Activated naive CD4-positive, alpha-beta T cell treated with anti-CD3 and anti-CD28 coated beads, Interleukin-2, amount 10 ng/mL, durations not matched to agents 7 days and 5 days (primary cell): ENCODE data around the gene MGAT5B.

Experiments used
- CTCF ChIA-PET: fragments of 350-600 bp; sonication (Branson Sonifier 250); formaldehyde crosslinking; loops from one replicate; lab custom pipeline; 2021; ENCODE audit warnings: antibody characterized with exemption; lab: Charles Lee
- DNase-seq: peaks from one replicate; pipeline ENCODE4 v3.0.0-alpha.2; 2020
- H3K27ac Mint-ChIP-seq: one replicate; pipeline ENCODE4 v1.8.0; 2021; ENCODE audit warnings: mild to moderate bottlenecking, moderate library complexity, mixed read lengths
- H3K27me3 Mint-ChIP-seq: one replicate; pipeline ENCODE4 v1.8.0; 2021; ENCODE audit warnings: mild to moderate bottlenecking, mixed read lengths
- H3K36me3 Mint-ChIP-seq: one replicate; pipeline ENCODE4 v1.8.0; 2021; ENCODE audit warnings: mixed read lengths
- H3K4me1 Mint-ChIP-seq: one replicate; pipeline ENCODE4 v1.8.0; 2021; ENCODE audit warnings: mixed read lengths
- H3K4me3 Mint-ChIP-seq: one replicate; pipeline ENCODE4 v1.8.0; 2021; ENCODE audit warnings: mild to moderate bottlenecking, moderate library complexity, mixed read lengths
- H3K9me3 Mint-ChIP-seq: one replicate; pipeline ENCODE4 v1.8.0; 2021; ENCODE audit warnings: mixed read lengths

Gene MGAT5B

DNA sequence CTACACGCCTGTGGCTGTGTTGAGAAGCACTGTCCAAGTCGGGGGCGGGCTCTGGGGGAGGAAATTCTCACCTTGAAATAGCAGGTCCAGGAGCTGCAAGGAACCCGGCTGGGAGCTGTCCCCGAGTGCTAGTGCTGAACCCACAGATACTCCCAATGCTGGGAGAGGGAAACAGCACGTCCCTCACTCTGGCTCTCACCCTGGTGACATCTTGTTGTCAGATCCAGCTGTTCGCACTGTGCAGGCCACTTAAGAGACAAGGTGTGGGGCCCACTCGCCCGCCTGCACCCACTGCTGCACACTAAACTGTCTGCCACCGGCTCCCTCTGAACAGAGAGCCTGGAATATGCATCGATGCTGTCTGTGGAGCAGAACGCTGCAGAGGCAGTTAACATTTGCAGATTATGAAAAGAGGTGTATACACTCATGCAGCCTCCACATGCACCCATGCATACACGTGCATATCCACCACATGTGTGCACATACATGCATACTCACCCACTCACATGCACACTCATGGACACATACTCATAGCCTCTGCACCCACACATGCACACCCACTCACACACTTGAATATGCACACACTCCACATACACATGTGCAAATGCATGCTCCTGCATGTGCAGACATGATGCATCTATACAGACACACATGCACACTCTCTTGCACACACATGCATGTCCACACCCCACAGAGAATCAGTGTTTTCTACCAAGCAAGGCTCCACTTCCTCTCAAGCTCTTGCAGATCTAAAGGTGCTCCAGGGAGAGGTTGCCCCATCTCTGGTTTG is 42.0 kb downstream of the MGAT5B start:
- H3K27me3 Mint-ChIP-seq, result peaks cover 23% of the 10 kb centered on the region
- H3K4me1 Mint-ChIP-seq, result no peaks in the 10 kb centered on the region
- DNase-seq, result peak; percentile 82
- H3K36me3 Mint-ChIP-seq, result no peaks in the 10 kb centered on the region
- no peaks in the 10 kb centered on the region for H3K9me3 Mint-ChIP-seq
- CTCF ChIA-PET, result no interaction called here
- no peak overlapping the region for H3K27ac Mint-ChIP-seq
- H3K4me3 Mint-ChIP-seq, result no peak overlapping the region

DNA sequence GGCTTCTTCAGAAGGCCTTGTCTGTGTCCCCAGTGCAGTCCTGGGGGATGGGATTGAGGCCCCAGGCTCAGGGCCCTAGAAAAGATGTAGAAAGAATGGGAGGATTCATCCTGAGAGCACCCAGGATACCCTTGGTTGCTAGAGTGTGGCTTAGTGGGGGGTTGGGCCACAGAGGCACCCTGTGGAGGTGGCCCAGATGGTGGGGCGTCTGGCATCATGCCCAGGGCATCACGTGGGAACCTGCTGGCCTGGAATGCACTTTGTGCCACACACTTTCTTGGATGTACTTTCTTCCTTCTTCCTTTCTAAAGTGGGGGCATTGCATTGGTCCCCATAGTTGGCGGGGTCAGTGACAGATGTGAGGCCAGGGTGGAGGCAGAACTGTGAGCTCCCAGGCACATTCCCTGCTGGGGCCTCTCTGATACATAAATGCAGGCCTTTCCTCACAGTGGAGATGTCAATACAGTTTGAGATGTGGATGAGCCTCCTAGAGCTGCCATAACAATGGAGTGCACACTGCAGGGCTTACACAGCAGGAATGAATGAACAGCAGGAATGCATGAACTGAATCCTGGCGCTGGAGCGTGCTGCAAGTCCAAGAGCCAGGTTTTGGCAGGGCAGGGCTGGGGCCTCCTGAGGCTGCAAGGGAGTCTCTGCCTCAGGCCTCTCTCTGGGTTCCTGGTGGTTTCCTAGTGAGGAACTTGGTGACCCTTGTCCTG is 43.3 kb downstream of the MGAT5B start:
- Mint-ChIP-seq H3K4me3 (no peak overlapping the region), H3K27ac (no peak overlapping the region), H3K4me1 (no peaks in the 10 kb centered on the region), H3K36me3 (no peaks in the 10 kb centered on the region), H3K9me3 (no peaks in the 10 kb centered on the region), H3K27me3 (peaks cover 27% of the 10 kb centered on the region)
- DNase-seq, result no peak
- CTCF ChIA-PET, result no interaction called here

- Mint-ChIP-seq H3K9me3 (no peaks in the 10 kb centered on the region), H3K4me3 (no peak overlapping the region), H3K27me3 (peaks cover 34% of the 10 kb centered on the region), H3K4me1 (no peaks in the 10 kb centered on the region), H3K36me3 (no peaks in the 10 kb centered on the region), H3K27ac (no peak overlapping the region)
- CTCF ChIA-PET, result interaction anchor here (0.6 kb wide), 1 partner anchor 148 kb away, joined by 3 read pairs; no protein-coding TSS in a partner anchor
- no peak for DNase-seq
Observed at GRCh38 chr17:76912421-76913164, 44.4 kb downstream of the MGAT5B start.

GRCh38 chr17:76914937-76915336 is 46.7 kb downstream of the MGAT5B start:
- Mint-ChIP-seq H3K27ac (no peak overlapping the region), H3K36me3 (no peaks in the 10 kb centered on the region), H3K9me3 (no peaks in the 10 kb centered on the region), H3K4me1 (no peaks in the 10 kb centered on the region), H3K27me3 (peaks cover 43% of the 10 kb centered on the region), H3K4me3 (no peak overlapping the region)
- CTCF ChIA-PET, result no interaction called here
- no peak for DNase-seq

- CTCF ChIA-PET, result no interaction called here
- no peaks in the 10 kb centered on the region for H3K4me1 Mint-ChIP-seq
- no peak overlapping the region for H3K4me3 Mint-ChIP-seq
- no peaks in the 10 kb centered on the region for H3K9me3 Mint-ChIP-seq
- H3K27me3 Mint-ChIP-seq, result peaks cover 46% of the 10 kb centered on the region
- no peak overlapping the region for H3K27ac Mint-ChIP-seq
- DNase-seq, result no peak
- no peaks in the 10 kb centered on the region for H3K36me3 Mint-ChIP-seq
Observed at GRCh38 chr17:76915840-76916510, 47.8 kb downstream of the MGAT5B start.

- Mint-ChIP-seq H3K4me3 (no peak overlapping the region), H3K9me3 (no peaks in the 10 kb centered on the region), H3K4me1 (no peaks in the 10 kb centered on the region), H3K27me3 (peaks cover 42% of the 10 kb centered on the region), H3K27ac (no peak overlapping the region), H3K36me3 (no peaks in the 10 kb centered on the region)
- CTCF ChIA-PET, result no interaction called here
- DNase-seq, result no peak
Observed at GRCh38 chr17:76917829-76918228, 49.6 kb downstream of the MGAT5B start.

DNA sequence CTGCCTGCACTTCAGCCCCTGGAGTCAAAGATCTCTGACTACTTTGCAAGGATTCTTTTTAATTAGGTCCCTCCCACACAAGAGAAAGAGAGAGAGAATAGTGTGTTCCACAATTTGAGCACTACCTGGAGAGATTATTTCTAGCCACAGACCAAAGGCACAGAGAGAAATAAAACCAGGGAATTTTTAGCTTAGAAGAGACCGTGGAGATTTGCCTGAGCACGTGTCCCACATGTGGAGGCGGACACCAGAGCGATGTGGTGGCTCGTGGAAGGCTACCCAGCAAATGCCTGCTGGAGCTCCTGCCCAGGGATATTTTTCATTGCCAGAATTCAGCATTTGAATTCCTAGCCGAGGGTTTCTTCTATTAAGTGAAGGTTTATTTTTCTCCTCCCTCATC is 50.6 kb downstream of the MGAT5B start:
- CTCF ChIA-PET, result no interaction called here
- Mint-ChIP-seq H3K4me3 (no peak overlapping the region), H3K9me3 (no peaks in the 10 kb centered on the region), H3K4me1 (no peaks in the 10 kb centered on the region), H3K27me3 (peaks cover 35% of the 10 kb centered on the region), H3K27ac (no peak overlapping the region), H3K36me3 (no peaks in the 10 kb centered on the region)
- no peak for DNase-seq

- peaks cover 2% of the 10 kb centered on the region for H3K9me3 Mint-ChIP-seq
- H3K36me3 Mint-ChIP-seq, result no peaks in the 10 kb centered on the region
- no peak for DNase-seq
- CTCF ChIA-PET, result no interaction called here
- no peak overlapping the region for H3K27ac Mint-ChIP-seq
- H3K4me1 Mint-ChIP-seq, result no peaks in the 10 kb centered on the region
- H3K4me3 Mint-ChIP-seq, result no peak overlapping the region
- peaks cover 31% of the 10 kb centered on the region for H3K27me3 Mint-ChIP-seq
Observed at GRCh38 chr17:76920364-76921139, 52.3 kb downstream of the MGAT5B start.

DNA sequence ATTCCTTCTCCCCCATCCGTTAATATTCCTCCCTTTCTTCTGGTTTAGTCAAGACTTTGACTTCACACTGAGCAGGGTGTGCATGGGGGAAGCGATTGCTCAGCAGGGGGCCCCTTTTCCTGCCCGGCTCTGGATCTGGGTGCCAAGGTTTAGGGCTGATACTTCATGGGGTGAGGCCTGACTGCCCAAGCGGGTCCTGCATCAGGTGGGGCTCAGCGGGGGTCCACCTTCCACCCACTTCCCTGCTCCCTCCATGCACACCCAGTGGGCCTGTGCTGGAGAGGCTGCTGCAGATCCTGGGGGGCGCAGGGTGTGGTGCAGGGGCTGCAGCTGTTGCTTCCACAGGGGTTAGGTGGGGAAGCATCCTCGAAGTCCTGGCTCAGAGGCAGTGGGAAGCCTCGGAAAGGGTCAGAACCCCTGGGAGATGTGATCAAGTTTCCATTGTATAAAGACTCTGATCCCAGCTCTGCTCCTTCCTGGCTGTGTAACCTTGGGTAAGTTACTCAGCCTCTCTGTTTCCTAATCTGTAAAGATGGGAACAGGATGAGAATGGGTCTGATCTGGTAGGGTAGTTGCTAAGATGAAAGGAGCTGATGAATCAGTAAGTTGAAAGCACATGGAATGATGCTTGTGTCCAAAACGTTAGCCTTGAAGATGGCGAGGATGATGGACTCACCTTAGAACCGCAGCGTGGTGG is 53.3 kb downstream of the MGAT5B start:
- Mint-ChIP-seq H3K36me3 (no peaks in the 10 kb centered on the region), H3K4me1 (no peaks in the 10 kb centered on the region), H3K27ac (no peak overlapping the region), H3K27me3 (peaks cover 26% of the 10 kb centered on the region), H3K9me3 (peaks cover 2% of the 10 kb centered on the region), H3K4me3 (no peak overlapping the region)
- no peak for DNase-seq
- CTCF ChIA-PET, result no interaction called here

DNA sequence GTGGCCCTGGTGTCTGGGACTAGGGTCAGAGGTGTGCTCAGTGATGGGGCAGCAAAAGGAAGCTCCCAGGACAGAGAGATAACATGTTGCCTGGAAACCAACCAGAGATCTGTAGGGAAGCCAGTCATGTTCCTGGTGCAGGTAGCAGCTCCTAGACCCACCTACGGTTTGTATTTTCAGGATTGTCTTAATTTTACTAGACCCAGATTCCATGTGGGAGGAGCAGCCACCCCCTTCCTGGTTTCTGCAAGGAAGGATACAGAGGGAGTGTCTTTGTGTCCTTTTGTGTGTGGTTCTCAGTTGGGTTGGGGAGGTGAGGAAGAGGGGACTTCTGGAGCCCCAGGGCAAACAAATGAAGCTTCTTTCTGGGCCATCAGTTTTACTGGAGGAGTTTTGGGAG is 53.9 kb downstream of the MGAT5B start:
- Mint-ChIP-seq H3K4me1 (no peaks in the 10 kb centered on the region), H3K9me3 (peaks cover 2% of the 10 kb centered on the region), H3K36me3 (no peaks in the 10 kb centered on the region), H3K27ac (no peak overlapping the region), H3K4me3 (no peak overlapping the region), H3K27me3 (peaks cover 24% of the 10 kb centered on the region)
- no peak for DNase-seq
- CTCF ChIA-PET, result no interaction called here

- CTCF ChIA-PET, result no interaction called here
Observed at GRCh38 chr17:76922967-76923366, 54.8 kb downstream of the MGAT5B start.

DNA sequence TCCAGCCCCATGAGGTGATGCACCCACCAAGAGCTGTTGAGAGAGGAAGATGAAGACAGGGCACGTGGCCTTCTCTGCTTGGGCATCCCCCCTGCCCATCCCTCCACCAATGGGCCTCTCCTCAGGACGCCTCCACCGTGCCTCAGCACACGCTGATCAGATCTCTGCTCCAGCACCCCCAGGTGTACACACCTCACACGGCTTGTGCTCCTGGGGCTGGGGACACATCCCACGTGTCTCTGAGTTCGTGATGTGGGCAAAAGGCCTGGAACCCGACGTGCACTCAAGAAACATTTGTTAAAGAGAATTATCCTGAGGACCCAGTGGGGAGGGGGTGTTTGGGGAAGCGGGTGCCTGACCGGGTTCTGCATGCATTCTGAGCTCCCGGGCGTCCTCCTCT is 55.3 kb downstream of the MGAT5B start:
- H3K9me3 Mint-ChIP-seq, result peaks cover 2% of the 10 kb centered on the region
- H3K27me3 Mint-ChIP-seq, result peaks cover 16% of the 10 kb centered on the region
- H3K36me3 Mint-ChIP-seq, result no peaks in the 10 kb centered on the region
- DNase-seq, result no peak
- CTCF ChIA-PET, result no interaction called here
- H3K4me3 Mint-ChIP-seq, result no peak overlapping the region
- no peaks in the 10 kb centered on the region for H3K4me1 Mint-ChIP-seq
- no peak overlapping the region for H3K27ac Mint-ChIP-seq

More at GRCh38 chr17:76922967-76923366, 54.8 kb downstream of the MGAT5B start:
- no peak for DNase-seq
- Mint-ChIP-seq H3K4me1 (no peaks in the 10 kb centered on the region), H3K27ac (no peak overlapping the region), H3K27me3 (peaks cover 16% of the 10 kb centered on the region), H3K36me3 (no peaks in the 10 kb centered on the region), H3K9me3 (peaks cover 2% of the 10 kb centered on the region), H3K4me3 (no peak overlapping the region)
